Measurements from ENCODE around the gene IRF2BP2.

The IRF2BP2 gene

DNA sequence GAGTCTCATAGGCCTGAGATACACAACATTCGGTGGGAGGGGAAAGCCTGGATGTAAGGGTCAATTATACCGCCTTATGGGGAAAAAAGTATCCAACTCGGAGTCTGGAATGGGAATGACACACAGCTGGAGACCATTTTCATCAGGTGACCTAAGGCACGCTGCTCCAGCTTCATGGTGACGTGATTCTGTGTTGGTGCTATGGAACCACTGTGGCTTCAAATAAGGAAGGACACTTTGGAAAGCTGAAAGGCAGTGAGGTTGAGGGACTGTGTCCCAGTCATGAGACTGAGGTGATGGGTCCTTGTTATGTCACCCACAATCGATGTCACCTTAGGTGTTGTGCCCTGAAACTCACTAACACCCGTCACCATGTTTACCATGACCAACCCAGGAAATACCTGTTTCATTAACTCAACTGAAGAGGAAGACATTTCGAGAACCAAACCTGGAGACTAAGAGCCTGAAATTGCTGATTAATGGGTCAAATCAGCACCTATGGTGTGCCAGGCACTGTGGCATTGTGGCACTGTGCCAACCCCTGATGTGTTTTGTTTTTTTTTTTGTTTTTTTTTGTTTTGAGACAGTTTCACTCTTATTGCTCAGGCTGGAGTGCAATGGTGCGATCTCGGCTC lies 54.5 kb downstream of the IRF2BP2 start:
- no peak for FAIRE-seq

DNA sequence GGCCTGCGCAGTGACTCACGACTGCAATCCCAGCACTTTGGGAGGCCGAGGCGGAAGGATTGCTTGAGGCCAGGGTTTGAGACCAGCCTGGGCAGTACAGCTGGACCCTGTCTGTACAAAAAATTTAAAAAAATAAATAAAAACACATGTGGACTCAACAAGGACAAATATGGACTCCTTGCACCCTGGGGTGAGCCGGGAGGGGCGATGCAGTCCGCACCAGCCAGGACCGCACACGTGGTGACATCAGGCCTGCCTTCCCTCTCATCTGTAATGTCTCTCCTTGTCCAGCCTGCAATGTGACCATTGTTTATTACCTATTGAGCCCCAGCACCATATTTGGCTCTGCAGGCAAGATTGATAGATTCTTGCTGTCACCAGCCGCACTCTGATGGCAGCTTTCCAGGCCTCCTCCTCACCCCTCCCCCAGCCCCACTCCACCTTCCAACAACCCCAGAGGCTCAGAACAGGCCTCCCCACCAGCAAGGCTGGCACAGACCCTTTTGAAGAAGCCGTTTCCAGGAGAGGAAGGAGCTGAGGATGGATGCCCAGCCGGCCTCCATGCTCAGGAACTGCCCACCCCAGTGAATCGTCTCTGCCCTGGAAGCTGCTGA lies 55.2 kb downstream of the IRF2BP2 start:
- no peak for FAIRE-seq
